Hepatocyte (in vitro differentiated cells): Measurements from ENCODE around the gene CLPTM1. TPM values are rescaled to one million over a fixed set of nuclear protein-coding genes. Genes with fewer than 3 reads are reported as not detected.
"Not testable (repeated sequence)": the region's sequence is repeated elsewhere in the genome, so short reads cannot be mapped to it uniquely, and the experiment has no call there.

Source experiments
- DNase-seq: peaks from one replicate; pipeline ENCODE4 v3.0.0-alpha.2; 2016; ENCODE audit warnings: low spot score
- H2AFZ ChIP-seq: fragments of 200-600 bp; sonication (generic); 2 replicates; pipeline ENCODE4 v1.6.0; 2016; ENCODE audit warnings: antibody characterized with exemption, mild to moderate bottlenecking
- H3K27ac ChIP-seq: fragments of 200-600 bp; sonication (generic); 2 replicates; pipeline ENCODE4 v1.5.1; 2016; ENCODE audit warnings: mild to moderate bottlenecking
- H3K27me3 ChIP-seq: fragments of 200-600 bp; sonication (generic); 2 replicates; pipeline ENCODE4 v1.6.1; 2016
- H3K36me3 ChIP-seq: fragments of 200-600 bp; sonication (generic); replicated peaks from 2 replicates; pipeline ENCODE4 v1.5.1; 2016; ENCODE audit warnings: low read depth; ENCODE audit not compliant: insufficient read depth
- H3K4me1 ChIP-seq: fragments of 200-600 bp; sonication (generic); 2 replicates; pipeline ENCODE4 v1.5.1; 2016; ENCODE audit warnings: mild to moderate bottlenecking, moderate library complexity; ENCODE audit not compliant: insufficient read depth
- H3K4me2 ChIP-seq: fragments of 200-600 bp; sonication (generic); 2 replicates; pipeline ENCODE4 v1.6.0; 2016
- H3K4me3 ChIP-seq: fragments of 200-600 bp; sonication (generic); 2 replicates; pipeline ENCODE4 v1.5.1; 2016; ENCODE audit warnings: mild to moderate bottlenecking
- H3K79me2 ChIP-seq: fragments of 200-600 bp; sonication (generic); 2 replicates; pipeline ENCODE4 v1.6.0; 2017; ENCODE audit warnings: mild to moderate bottlenecking
- H3K9me2 ChIP-seq: fragments of 200-600 bp; sonication (generic); replicated peaks from 2 replicates; pipeline ENCODE4 v1.6.0; 2017; ENCODE audit warnings: mild to moderate bottlenecking; ENCODE audit not compliant: insufficient read depth
- H3K9me3 ChIP-seq: fragments of 200-600 bp; sonication (generic); 2 replicates; pipeline ENCODE4 v1.5.1; 2016; ENCODE audit warnings: low read depth, mild to moderate bottlenecking
- H4K20me1 ChIP-seq: fragments of 200-600 bp; sonication (generic); 2 replicates; pipeline ENCODE4 v1.6.0; 2016; ENCODE audit warnings: mild to moderate bottlenecking; ENCODE audit not compliant: insufficient read depth, poor library complexity, severe bottlenecking
- CTCF ChIP-seq: fragments of 200-600 bp; sonication (generic); IDR thresholded peaks from 2 replicates; pipeline ENCODE4 v1.5.1; 2016; ENCODE audit warnings: antibody characterized with exemption, mild to moderate bottlenecking; ENCODE audit not compliant: poor library complexity
- EZH2 ChIP-seq: fragments of 200-600 bp; sonication (generic); IDR thresholded peaks from 2 replicates; pipeline ENCODE4 v1.6.1; 2016; ENCODE audit warnings: antibody characterized with exemption, mild to moderate bottlenecking, borderline replicate concordance
- EZH2phosphoT487 ChIP-seq: fragments of 200-600 bp; sonication (generic); IDR thresholded peaks from one replicate; pipeline ENCODE4 v1.6.1; 2018; ENCODE audit warnings: antibody characterized with exemption, mild to moderate bottlenecking, low read depth, moderate library complexity; ENCODE audit not compliant: unreplicated experiment, severe bottlenecking
- WGBS: methylation state at CpG from one replicate; pipeline ENCODE4 v1.1.6; 2016; ENCODE audit warnings: low lambda C conversion rate; ENCODE audit errors: missing lambda C conversion rate; 5-methylcytosine and 5-hydroxymethylcytosine counted together
- polyA plus RNA-seq: library from polyadenylated mRNA; unstranded; fragments of >200 nt; fragmentation: Nextera tagmentation; extraction: Ambion mirVana; gene quantifications from 2 replicates; pipeline ENCODE4 v1.2.1, GENCODE V29; 2016
- total RNA-seq: library from RNA; depleted of rRNA; stranded (reverse); fragments of >200 nt; gene quantifications from 2 replicates; pipeline ENCODE4 v1.2.3, GENCODE V29; 2014

The CLPTM1 gene
- total and polyA plus RNA-seq, 2 experiments from 2014 or later, result 49.1 to 93.1 TPM

GRCh38 chr19:44968670-44969069 is 13.5 kb downstream of the CLPTM1 start:
- H3K9me2 ChIP-seq, result no peaks in the 10 kb centered on the region
- H3K4me3 ChIP-seq, result no peak overlapping the region
- no peak for TF ChIP-seq EZH2phosphoT487
- H3K27me3 ChIP-seq, result no peaks in the 10 kb centered on the region
- no peaks in the 10 kb centered on the region for H3K9me3 ChIP-seq
- DNase-seq, result no peak
- H2AFZ ChIP-seq, result no peak overlapping the region
- H3K4me1 ChIP-seq, result no peaks in the 10 kb centered on the region
- peaks cover 7% of the 10 kb centered on the region for H4K20me1 ChIP-seq
- 96% methylated on average over 4 of the region's 4 CpGs for WGBS
- no peak overlapping the region for H3K4me2 ChIP-seq
- H3K27ac ChIP-seq, result no peak overlapping the region
- peaks cover 12% of the 10 kb centered on the region for H3K79me2 ChIP-seq
- H3K36me3 ChIP-seq, result no peaks in the 10 kb centered on the region

DNA sequence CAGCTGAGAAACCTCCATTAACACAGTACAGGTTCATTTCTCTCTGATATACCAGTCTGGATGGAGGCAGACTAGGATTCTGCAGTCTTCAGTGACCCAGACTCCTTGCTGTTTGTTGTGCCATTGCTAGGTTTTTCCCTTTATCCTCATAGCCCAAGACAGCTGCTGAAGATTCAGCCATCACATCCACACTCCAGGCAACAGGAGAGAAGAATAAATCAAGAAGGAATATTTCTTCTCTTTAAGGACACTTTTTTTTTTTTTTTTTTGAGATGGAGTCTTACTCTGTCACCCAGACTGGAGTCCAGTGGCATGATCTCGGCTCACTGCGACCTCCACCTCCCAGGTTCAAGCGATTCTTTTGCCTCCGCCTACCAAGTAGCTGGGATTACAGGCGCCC is 14.3 kb downstream of the CLPTM1 start:
- no peak overlapping the region for H3K27ac ChIP-seq
- H3K4me2 ChIP-seq, result no peak overlapping the region
- H3K9me2 ChIP-seq, result no peaks in the 10 kb centered on the region
- no peaks in the 10 kb centered on the region for H3K36me3 ChIP-seq
- H2AFZ ChIP-seq, result no peak overlapping the region
- peaks cover 7% of the 10 kb centered on the region for H4K20me1 ChIP-seq
- no peak overlapping the region for H3K4me3 ChIP-seq
- H3K79me2 ChIP-seq, result peaks cover 12% of the 10 kb centered on the region
- 95% methylated on average over 5 of the region's 5 CpGs for WGBS
- TF ChIP-seq EZH2phosphoT487 (no peak), EZH2 (no peak), CTCF (no peak)
- H3K4me1 ChIP-seq, result no peaks in the 10 kb centered on the region
- no peak for DNase-seq
- H3K27me3 ChIP-seq, result no peaks in the 10 kb centered on the region
- H3K9me3 ChIP-seq, result no peaks in the 10 kb centered on the region

- H3K9me3 ChIP-seq, H3K27me3 ChIP-seq, H4K20me1 ChIP-seq, H3K79me2 ChIP-seq, H2AFZ ChIP-seq, H3K4me2 ChIP-seq, H3K36me3 ChIP-seq, H3K4me3 ChIP-seq, H3K4me1 ChIP-seq, H3K9me2 ChIP-seq, DNase-seq, H3K27ac ChIP-seq: not testable (repeated sequence)
- 90% methylated on average over 6 of the region's 6 CpGs for WGBS
These were observed 16.3 kb downstream of the CLPTM1 start for GRCh38 chr19:44971451-44971850.

- Histone ChIP-seq H3K27me3 (no peaks in the 10 kb centered on the region), H3K79me2 (peaks cover 3% of the 10 kb centered on the region), H3K9me2 (no peaks in the 10 kb centered on the region), H3K4me1 (no peaks in the 10 kb centered on the region), H3K4me2 (no peak overlapping the region), H3K36me3 (no peaks in the 10 kb centered on the region), H3K4me3 (no peak overlapping the region), H4K20me1 (peaks cover 7% of the 10 kb centered on the region), H2AFZ (no peak overlapping the region), H3K27ac (no peak overlapping the region), H3K9me3 (no peaks in the 10 kb centered on the region)
- DNase-seq, result no peak
- TF ChIP-seq CTCF (no peak), EZH2phosphoT487 (no peak), EZH2 (no peak)
- 97% methylated on average over 13 of the region's 13 CpGs for WGBS
These were observed 17.6 kb downstream of the CLPTM1 start for GRCh38 chr19:44972802-44973201.
